GM20431 (cell line): ENCODE results near the gene LRRC4C.

ENCODE experiments used
- in situ Hi-C: fragments of 300-500 bp; cut with MseI, MboI; formaldehyde crosslinking; loops from one replicate; pipeline ENCODE4 v1.15.0; 2020; ENCODE audit warnings: low sequenced_read_pairs; ENCODE audit not compliant: unreplicated experiment

Gene LRRC4C

DNA sequence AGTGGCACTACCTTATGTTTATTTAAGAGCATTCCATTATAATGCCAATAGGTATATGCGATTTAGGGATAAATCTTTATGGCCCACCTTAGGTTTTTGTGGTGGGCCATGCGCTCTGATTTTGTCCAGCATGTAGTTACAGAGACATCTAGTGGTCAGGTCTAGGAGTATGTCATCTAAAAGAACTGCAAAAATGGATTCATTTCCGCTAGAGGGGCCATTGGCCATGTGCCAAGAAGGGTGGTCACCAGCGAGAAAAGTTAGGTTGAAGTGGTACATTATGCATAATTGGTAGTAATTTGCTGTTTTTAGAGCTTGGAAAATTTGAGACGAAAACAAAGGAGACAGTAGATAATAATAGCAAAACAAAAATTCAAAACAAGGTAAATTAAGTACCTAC is 27.7 kb downstream of the LRRC4C start:
- in situ Hi-C loops = no loop called here

DNA sequence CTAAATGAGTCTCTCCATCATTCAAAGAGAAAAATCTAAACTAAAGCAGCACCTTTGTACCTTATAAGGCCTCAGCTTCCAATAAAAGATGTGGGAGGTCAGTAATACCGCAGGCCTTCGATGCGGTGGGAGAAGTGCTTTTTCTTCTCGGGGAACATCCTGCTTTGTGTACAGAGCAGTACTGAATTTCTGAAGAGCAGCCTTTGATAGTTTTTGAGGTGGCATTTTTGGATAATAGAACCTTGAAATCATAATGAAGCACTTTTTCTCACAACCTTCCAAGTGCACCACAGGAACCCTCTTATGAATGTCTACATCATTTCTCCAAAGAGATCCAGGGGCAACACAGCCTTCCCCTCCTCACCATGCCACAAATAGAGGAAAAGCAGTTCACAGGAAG is 39.6 kb downstream of the LRRC4C start:
- in situ Hi-C loops = no loop called here

DNA sequence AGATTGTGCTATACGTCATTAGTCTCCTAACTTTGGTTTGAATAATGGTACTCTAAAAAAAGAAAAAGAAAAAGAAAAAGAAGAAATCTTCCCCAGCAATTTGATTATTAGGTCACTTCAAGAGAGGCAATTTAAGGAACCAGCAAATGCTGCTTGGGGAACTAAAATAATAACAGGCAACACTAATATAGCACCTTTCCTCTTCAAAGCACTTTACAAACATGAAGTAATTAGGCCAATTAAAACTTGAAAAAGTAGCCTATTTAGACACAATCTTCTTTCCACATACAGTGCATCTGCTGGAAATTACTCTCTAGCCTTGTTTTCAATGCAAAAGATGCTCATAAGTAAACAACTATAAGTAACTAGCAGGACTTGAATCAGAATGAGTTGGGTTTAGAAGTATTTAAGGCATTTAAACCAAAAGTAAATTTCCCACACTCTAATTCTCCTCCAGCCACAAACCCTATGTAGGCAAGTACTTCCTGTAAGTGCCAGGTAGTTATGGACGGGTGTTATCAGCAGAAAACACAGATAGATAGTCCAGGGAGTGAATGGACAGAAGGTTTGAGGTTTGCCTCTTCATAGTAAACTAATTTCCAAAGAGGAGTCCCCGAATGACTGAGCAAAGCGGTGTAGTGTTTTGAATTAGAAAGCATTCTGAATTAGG is 44.5 kb downstream of the LRRC4C start:
- in situ Hi-C loops = no loop called here

DNA sequence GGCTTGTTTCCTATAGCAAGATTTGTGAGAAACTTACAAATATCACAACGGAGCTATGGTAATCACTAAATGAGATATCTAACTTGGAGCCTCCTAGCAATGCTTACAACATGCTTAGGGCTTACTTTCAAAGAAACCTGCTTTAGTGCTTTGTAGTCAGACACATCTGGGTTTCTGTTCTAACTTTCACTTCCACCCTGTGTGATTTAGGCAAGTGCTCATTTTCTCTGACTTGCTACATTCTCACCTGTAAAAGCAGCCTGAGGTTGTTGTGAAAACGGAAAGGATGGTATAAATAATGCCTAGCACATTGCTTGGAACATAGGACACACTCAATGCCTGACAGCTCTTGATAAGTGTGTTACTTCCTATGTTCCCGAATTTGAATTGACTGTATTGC is 45.6 kb downstream of the LRRC4C start:
- in situ Hi-C loops = no loop called here

DNA sequence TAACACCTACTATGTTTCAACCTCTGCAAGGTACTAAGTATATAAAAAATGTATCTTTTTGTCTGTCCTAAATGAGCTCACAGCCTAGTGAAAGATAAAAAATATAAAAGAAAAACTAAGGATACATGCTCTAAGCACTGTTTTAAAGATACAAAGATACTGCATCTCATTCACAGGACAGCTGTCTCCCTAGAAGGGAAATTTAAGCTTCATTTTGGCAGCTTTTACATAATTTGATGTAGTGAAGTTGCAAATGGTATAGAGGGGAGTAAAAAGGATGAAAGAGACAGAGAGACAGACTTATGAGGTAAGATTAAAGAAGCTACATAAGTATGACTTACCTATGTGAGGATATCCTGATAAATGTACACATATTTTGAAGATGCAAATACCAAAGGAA is 53.6 kb downstream of the LRRC4C start:
- in situ Hi-C loops = no loop called here

DNA sequence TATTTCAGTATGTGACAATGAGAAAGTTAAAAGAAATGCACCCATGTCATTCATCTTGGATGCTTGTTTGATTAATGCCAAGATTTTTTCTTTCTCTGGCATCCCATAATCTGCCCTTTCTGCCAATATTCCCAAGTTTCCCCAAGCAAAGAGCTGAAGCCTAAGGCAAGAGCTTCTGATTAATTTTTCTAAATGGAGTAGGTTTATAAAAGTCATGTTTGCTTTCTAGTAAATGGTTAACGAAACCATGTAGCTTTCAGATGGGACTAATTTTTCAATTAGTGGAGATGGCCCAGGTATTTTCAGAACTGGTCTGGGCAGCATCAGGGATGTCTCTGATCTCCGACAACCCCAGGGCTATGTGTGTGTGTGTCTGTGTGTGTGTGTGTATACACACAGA is 55.3 kb downstream of the LRRC4C start:
- in situ Hi-C loops = no loop called here

DNA sequence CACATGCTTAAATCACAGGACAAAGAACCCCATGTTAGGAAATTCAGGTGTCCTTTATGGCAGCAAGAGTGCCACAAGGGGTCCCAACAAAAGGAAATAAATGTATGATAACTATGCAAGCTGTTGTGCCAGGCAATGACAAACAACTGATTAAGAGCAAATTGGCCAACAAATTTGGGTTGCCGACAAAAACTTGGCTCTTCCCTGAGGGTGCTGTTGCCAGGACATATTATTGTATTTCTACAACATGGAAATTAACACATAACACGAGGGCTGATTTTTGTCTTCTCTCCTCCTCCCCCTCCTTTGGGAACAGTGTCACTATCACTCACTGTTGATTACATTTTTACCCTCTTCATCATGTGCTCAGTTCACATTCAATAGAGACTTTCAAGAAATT is 56.0 kb downstream of the LRRC4C start:
- in situ Hi-C loops = no loop called here

DNA sequence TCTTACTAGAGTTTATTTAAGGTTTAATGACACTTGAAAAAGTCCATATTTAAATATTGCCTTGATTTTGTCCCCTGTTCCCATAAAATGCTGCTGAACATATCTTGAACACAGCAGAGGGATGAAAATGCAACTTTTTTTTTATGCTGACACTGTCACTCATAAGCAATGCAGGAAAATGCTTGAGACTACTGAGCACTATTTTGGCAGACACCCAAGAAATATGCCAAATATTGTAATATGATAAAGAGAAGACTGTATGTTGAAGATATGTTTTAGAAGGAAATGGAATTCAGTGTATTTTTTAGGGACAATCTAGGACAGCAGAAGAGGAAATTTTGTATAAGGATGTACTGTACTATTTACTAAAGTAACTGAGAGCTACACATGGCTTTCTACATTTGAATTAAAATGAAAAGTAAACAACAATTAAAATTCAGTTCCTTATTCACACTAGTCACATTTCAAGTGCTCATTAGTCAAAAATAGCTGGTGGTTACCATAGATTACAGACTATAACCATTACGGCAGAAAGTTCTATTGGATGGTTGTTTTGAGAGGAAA is 58.6 kb downstream of the LRRC4C start:
- in situ Hi-C loops = no loop called here

DNA sequence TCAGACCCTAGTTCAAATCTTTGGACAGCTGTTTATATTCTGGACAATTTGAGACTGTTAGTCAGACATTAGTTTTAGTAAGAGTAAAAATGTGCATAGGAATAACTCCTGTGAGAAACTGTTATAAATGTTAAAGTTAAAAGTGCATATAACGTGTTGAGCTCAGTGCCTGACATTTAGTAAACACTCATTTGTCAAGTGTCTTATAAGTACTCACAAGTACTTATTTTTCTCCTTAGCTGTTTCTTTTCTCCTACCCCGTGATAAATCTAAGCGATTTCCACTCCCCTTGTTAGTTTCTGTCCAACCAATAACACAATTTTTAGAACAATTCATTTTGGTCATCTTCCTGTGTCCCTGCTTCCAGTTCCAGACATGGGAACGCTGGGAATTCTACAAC is 59.3 kb downstream of the LRRC4C start:
- in situ Hi-C loops = no loop called here

DNA sequence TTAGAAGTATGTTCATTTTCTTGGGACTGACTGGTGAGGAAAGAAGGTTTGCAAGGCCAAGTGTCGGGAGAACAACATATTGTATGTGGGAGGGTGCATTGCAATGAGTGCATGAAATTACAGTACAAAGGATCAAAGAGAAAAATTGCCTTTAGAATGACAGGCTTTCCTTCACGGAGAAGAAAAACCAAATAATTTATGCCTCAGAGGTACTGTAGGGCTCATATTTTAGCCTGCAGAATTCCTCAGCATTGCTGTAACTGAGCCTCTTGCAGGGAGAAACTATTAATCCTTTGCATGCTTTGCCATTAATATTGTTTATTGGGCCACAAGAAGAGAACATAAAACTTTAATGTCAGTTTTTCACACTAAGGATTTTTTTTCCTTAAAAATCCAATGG is 60.1 kb downstream of the LRRC4C start:
- in situ Hi-C loops = no loop called here

DNA sequence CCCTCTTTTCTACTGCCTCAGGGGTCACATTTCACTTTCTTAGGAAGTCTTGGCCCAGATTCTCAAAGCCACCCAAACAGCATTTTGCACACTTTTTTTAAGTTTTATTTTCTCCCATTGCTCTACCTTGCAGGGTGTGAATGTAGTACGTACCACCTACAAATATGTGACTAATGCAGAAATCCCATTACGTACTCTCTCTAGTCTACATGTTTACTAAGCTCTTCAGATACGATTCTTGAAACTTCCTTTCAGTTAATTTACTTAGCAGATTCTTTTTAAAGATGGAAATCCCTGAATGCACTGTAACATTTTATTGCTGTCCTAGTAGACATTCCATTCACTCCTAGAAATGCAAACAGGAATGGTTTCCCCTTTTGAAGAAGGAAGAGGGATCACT is 61.3 kb downstream of the LRRC4C start:
- in situ Hi-C loops = no loop called here

DNA sequence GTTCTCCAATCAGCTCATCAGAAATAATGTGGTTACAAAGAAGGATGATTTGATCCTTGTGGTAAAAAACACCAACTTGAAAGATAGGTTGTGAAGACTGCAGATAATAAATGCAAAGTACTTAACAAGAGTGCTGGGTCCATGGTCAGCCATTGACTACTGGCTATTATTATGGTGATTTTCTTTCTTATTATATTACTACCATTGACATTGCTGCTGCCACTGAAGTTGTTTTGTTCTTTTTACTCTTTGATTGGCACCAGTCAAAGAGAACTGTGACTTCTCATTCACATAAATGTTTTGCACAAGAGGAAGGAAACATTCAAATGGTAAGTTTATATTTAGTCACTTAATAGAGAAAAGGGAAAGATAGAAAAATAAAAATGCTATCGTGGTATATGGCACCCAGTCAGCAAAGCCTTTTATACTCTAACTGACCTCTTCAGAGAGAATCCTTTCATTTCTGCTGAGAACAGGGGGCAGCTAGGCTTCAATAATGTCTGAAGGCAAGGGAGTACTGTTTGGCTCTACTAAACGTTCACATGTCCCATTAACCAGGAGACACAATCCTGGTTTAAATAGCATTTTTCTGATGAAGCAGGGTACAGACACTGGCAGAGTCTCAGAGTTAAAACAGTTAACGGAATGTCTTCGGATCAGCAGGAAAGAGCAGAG is 64.8 kb downstream of the LRRC4C start:
- in situ Hi-C loops = no loop called here

DNA sequence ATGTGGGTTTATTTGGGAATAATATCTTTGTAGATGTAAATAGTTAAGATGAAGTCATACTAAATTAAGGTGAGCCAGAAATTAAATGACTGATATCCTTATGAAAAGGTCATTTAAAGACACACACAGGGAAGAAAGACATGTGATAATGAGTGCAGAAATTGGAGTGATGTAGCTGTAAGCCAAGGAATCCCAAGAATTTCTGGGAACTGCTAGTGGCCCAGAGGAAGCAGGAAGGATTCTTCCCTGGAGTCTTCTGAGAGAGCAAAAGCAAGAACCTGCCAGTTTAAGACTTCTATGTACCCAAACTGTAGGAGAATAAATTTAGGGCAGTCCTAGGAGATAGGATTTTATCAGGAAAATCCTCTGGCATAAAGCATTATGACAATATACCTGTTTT is 66.9 kb downstream of the LRRC4C start:
- in situ Hi-C loops = no loop called here

DNA sequence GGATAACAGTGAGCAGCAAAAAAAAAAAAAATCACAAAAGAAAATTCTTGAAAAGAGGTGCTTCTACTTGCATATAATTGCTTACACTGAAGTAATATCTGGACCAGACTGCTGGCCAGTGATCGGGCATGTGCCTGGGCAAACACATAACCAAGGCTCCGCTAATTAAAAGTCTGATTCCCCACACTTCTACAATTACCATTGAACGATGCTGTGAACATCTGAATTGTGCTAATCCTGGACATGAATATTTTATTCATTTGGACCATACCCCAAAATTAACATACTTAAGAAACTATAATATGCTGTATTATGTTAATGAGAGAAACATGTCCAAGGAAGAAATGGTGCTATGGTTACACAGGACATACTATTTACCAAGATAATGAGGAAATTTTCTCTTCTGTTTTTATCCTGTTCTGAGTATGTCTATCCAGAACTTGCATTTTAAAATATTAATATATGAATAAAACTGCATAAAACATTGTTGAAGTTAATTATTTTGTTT is 69.8 kb downstream of the LRRC4C start:
- in situ Hi-C loops = no loop called here

DNA sequence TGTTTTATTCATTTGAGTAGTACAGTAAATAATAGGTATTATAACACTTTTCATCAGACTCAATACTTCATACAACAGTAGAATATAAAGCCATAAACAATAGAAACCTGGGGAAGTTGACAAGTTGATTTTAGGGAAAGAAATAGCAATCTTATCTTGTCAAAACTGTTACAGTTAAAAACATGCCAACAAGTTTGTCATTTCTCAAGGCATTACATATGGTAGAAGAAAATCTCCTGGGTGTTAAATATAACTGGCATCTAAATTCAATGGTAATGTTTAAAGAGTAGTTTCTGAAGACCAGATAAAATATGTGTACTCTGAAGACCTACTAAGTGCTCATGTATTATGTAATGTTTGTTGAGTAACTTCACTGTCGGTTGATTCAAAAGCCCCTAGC is 75.1 kb downstream of the LRRC4C start:
- in situ Hi-C loops = no loop called here

DNA sequence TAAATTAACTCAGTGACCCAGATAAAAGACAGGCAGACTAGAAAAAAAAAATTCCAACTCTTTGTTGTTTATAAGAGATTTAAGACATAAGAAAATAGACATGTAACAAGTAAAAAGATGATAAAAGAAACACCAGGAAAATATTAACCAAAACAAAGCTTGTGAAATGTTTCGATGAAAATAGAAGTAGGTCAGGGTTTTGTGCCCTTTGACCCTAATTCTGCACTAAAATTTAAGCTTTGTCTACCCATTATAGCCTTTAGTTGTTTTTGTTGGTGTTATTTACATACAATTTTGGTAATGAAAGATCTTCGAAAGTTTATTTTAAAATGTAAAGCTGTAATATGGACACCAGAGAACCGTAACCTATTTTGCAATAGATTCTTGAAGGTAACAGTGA is 75.7 kb downstream of the LRRC4C start:
- in situ Hi-C loops = no loop called here

DNA sequence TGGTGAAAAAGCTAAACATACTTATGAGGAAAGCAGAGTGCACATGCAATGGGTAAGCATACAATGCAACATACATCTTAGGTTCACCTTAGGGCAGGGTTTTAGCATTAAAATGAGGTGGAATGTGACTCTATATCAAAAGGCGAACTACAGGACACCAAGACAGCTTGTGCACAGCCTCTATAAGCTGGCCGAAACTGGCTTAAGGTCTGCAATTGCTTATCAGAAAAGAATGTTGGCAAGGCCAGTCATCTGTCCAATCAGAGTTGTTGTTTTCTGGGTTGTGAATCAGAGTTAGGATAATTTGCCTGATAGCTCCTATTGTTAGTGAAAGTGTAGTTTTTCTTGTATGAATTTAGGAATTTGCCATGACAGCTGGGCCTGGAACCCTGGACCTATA is 76.5 kb downstream of the LRRC4C start:
- in situ Hi-C loops = no loop called here

DNA sequence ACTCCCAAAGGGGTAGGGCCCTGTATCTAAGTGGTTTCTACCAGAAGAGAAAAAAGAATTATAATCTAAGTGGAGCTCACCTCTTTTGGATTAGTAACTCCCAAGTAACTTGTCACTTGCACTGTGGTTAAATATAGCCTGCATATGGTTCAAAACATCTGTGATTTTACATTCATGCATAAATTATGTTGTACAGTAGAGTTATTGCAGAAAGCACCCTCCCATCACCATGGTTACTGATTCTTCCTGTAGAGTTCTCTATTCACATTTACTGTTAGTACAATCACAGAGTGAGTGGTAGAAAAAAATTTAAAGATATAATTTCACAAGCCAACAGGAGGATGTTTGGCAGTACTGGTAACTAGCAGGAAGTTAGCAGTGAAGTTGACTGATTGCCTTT is 80.4 kb downstream of the LRRC4C start:
- in situ Hi-C loops = no loop called here

DNA sequence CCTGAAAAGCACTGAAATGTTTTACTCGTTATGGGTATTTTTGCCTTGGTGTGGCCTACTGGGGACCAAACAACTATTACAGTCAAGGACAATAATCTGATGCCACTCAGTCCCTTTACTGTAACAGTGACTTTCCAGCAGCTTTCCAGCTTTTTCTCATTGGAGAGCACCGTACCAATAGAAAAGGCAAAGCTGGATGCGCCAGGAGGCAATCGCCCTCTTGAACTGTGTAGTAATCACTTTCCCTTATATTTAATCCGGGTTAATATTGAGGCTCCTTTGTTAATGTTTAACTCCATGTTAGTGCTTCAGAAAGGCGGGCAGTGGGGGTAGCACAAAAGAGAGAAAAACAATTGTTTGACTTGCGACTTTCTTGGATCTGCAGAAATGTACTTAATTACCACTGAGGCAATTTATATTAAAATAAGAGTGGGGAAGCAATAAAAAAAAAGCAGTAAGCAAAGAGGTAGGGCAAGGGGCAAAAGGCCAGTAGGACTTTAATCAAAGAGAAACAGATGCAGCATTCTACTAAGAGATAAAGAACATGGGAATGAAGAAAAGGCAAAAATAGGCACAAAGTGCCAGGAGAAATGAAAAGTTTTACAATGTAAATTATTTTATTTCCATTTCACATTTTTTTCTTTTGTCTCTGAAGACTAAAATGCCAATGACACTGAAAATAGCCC is 81.6 kb downstream of the LRRC4C start:
- in situ Hi-C loops = no loop called here

DNA sequence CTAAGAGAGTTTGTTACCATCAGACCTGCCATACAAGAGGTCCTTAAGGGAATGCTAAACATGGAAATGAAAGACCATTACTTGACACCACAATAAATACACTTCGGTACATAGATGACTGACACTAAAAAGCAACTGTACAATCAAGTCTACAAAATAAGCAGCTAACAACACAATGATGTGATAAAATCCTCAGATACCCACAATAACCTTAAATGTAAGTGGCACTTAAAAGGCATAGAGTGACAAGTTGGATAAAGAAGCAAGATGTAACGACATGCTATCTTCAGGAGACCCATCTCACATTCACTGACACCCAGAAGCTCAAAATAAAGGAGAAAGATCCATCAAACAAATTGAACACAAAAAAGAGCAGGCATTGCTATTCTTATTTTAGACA is 107.6 kb downstream of the LRRC4C start:
- in situ Hi-C loops = no loop called here

DNA sequence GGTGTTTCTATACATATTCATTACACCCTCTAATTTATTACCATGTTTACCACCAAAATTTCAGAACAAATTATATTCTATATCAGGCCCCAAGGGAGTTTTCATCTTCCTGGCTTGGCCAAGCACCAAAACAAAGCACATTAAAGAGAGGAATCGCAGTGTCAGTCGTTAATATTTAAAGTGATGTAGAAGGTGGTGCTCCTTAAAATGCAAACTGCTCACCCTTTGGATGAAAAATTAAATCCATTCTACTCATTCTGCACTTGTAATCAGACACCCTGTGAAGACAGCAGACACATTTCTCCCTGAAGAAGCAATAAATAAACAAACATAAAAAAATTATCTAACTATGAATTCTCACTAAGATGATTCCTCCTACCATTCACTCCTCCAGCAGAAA is 113.4 kb downstream of the LRRC4C start:
- in situ Hi-C loops = no loop called here
